Measurements from ENCODE around the gene SOD2.

The SOD2 gene

DNA sequence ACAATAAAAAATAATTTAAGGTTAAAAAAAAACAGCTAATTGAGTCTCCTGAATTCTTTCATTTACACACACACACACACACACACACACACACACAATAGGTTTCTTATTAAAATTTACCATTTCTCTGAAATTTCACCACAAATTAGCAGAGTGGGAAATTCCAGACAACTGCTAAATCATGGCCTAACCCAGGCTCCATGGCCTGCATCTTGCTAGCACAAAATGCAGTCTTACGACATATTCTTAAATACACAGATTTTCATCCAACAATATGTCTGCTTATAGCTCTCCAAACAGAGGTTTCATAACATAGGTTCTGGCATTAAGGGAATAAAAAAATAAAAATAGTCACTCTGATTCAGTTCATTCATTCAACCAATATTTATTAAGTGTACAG, 46.9 kb downstream of the SOD2 start:
- Histone ChIP-seq H3K27ac (no peak overlapping the region), H3K27me3 (replicated peaks) (no peaks in the 10 kb centered on the region), H3K4me3 (ENCODE audit: low read depth, low read length) (no peak overlapping the region), H3K36me3 (replicated peaks) (no peaks in the 10 kb centered on the region)
- in situ Hi-C loops (cut with HindIII; ENCODE audit: low pct_ligation_motif_present, low sequenced_read_pairs) = loop anchor here (25.0 kb wide), 1 partner anchor 484 kb away; the partner anchor contains the start of gene FNDC1
- TF ChIP-seq, protein P1, sequence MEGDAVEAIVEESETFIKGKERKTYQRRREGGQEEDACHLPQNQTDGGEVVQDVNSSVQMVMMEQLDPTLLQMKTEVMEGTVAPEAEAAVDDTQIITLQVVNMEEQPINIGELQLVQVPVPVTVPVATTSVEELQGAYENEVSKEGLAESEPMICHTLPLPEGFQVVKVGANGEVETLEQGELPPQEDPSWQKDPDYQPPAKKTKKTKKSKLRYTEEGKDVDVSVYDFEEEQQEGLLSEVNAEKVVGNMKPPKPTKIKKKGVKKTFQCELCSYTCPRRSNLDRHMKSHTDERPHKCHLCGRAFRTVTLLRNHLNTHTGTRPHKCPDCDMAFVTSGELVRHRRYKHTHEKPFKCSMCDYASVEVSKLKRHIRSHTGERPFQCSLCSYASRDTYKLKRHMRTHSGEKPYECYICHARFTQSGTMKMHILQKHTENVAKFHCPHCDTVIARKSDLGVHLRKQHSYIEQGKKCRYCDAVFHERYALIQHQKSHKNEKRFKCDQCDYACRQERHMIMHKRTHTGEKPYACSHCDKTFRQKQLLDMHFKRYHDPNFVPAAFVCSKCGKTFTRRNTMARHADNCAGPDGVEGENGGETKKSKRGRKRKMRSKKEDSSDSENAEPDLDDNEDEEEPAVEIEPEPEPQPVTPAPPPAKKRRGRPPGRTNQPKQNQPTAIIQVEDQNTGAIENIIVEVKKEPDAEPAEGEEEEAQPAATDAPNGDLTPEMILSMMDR (IDR thresholded peaks at IDR 0.05; ENCODE audit: low read depth, low read length, missing control alignments) = no peak
- no peak for DNase-seq

GRCh38 chr6:159645640-159646039, 47.4 kb downstream of the SOD2 start:
- Histone ChIP-seq H3K27ac (no peak overlapping the region), H3K4me3 (ENCODE audit: low read depth, low read length) (no peak overlapping the region), H3K27me3 (replicated peaks) (no peaks in the 10 kb centered on the region), H3K36me3 (replicated peaks) (no peaks in the 10 kb centered on the region)
- DNase-seq = no peak
- TF ChIP-seq, protein P1 (IDR thresholded peaks at IDR 0.05; ENCODE audit: low read depth, low read length, missing control alignments) = no peak
- in situ Hi-C loops (cut with HindIII; ENCODE audit: low pct_ligation_motif_present, low sequenced_read_pairs) = loop anchor here (25.0 kb wide), 1 partner anchor 483 kb away; the partner anchor contains the start of gene FNDC1

Data from brain microvascular endothelial cell (primary cell).